A549 treated with RU486 at 1 μM for 4 hours (cell line): ENCODE measurements around the gene PCNX3. TPM values are rescaled to one million over a fixed set of nuclear protein-coding genes. Genes with fewer than 3 reads are reported as not detected.

ENCODE experiments used
- total RNA-seq: library from RNA; stranded (reverse); fragments of 200-300 nt; extraction: Qiagen RNA extraction; gene quantifications from 5 replicates; pipeline ENCODE4 v1.2.3, GENCODE V29; 2022; ENCODE audit warnings: low read depth

The PCNX3 gene
- 24.0 to 39.4 TPM (median 33.5 TPM) in 5 replicates for total RNA-seq

GRCh38 chr11:65615229-65615949 is at the start of gene PCNX3:
Gene PCNX3, plus strand, starts transcription at chr11:65615776. Its CDS starts 536 bp downstream, at chr11:65616312.

GRCh38 chr11:65569973-65570918 is 45.3 kb upstream of the PCNX3 start, which contains the start of gene ZNRD2:
Gene ZNRD2, plus strand, starts transcription at chr11:65570477. Its CDS starts 15 bp downstream, at chr11:65570492.

DNA sequence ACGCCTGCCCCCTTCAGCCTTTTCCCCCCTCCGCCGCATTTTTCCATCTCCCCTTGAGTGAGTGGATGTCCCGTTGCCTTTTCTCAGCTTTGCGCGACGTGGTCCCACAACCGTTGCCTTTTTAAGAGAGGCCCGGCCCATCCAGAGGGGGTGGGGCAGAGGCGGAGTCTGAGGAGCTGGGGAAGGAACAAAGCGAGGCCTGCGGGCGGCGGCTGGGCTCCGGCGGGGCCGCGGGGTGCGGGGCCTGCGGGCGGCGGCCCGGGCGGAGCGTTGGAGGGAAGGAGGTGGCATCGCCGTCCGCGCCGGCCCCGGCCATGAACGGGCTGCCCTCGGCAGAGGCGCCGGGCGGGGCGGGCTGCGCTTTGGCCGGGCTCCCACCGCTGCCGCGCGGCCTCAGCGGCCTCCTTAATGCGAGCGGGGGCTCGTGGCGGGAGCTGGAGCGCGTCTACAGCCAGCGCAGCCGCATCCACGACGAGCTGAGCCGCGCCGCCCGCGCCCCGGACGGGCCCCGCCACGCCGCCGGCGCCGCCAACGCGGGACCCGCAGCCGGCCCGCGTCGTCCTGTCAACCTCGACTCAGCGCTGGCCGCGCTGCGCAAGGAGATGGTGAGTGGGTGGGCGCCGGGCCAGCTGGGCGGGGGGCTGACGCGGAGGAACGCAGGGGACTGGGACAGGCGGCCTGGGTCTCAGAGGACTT is 43.1 kb upstream of the PCNX3 start, which contains the start of gene FAM89B:
Gene FAM89B, plus strand, starts transcription at position 183 of the 696 bp plus-strand sequence. Its CDS starts 132 bp downstream, at position 315.

DNA sequence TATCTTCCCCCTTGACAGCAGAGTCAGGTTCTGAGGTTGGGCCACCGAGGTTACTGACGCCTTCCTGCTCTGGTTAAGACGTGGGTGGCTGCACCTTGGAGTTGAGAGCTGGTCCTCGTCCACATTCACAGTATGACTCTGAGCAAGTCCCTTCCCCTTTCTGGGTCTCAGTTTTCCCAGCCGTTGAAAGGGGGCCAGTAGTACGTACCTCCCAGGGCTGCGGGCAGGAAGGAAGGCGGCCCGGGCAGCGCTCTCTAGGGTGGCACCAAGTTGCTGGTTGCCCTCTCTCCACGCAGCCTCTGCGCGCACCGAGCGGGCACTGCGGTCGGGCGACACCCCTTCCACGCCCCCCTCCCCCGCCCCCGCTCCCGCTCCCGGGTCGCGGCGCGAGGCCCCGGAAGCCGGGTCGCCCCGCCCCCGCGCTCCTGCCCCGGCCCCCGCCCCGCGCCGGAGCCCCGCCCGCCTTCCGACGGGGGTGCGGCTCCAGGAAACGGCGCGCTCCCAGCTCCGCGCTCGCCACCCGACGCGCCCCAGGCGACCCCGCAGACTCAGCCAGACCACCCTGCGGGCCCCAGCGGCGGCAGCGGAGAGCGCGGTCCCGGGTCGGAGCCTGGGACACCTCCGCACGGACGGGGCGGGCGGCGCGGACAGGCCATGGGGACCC is 39.9 kb upstream of the PCNX3 start, which contains the start of gene EHBP1L1:
Gene EHBP1L1, plus strand, starts transcription at position 486 of the 664 bp plus-strand sequence. CDS start 250 bp downstream, outside the sequence.

DNA sequence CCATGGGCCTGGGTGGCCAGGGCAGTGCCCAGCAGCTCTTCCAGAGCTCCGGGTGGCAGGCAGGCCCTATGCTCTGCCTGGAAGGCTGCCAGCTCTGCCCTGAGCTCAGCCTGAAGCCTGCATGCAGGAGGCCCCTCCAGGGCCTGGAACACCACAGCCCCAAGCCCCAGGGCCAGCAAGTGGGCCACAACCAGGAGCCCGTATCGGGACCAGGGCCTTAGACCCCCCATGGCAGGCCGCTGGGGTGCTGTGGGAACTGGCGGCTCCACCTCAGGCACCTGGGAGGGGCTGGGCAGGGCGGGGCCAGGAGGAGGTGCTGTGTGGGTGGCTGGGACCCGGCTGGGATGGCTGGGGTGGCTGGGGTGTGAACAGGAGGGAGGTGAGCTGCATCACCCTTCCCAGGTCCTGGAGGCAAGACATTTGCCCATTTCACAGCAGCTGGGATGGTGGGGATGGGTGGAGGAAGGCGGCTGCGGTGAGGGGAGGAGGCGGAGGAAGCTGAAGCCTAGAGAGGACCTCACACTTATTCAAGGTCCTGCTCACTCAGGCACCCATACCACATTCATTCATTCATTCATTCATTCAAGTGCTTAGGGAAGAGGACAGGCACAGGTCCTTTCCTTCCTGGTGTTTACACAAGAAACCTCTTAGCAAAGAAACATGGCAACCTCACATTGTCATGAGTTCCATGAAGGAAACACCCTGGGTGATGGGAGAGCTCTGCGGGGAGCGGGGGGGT is 19.9 kb upstream of the PCNX3 start, which contains the start of gene KCNK7:
Gene KCNK7, minus strand, starts transcription at position 258 of the 739 bp plus-strand sequence. Its CDS starts 28 bp downstream, at position 230.

GRCh38 chr11:65637794-65638419 is 22.3 kb downstream of the PCNX3 start, which contains the start of gene SIPA1:
Gene SIPA1, plus strand, starts transcription at chr11:65638101. Its CDS starts 2,821 bp downstream, at chr11:65640922.

DNA sequence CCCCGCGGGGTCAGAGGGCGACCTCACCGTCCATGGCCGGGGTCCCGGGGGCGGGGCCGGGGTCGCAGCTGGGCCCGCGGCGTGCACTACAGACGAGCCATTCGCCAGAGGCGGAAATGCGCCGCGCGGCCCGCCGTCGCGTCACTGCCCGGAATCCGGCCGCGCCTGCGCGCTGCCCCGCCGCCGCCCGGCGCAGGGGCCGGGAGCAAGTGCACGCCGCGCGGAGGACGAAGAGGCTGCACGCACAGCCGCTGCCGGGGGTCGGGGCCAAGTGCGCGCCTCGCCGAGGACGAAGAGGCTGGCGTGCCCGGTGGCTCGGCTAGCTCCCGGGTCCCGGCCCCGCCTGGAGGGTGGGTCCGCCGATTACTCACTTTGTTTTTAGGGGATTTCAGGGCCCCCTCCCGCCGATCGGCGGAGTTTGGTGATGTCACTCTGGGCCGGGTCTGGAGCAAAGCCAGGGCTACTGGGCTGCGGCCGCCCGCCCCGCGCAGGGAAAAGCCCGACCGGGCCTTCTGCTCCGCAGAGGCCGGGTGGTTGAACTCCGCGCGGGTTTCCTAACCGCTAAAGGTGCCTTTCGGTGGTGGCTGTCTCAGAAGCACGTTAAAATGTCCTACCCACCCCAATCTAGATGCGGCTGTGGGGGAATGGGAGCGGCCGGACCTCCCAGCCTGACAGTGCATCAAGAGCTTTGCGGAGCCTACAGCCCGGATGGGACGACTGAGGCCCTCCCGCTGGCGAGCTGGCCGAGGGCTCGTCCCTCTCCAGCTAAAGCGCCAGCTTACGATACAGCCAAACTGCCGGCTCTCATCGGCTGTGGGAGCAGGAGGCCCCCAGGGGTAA is 47.4 kb downstream of the PCNX3 start, which contains the start of gene RELA:
Gene RELA, minus strand, starts transcription at position 118 of the 840 bp plus-strand sequence. Its CDS starts 84 bp downstream, at position 34.

Other genes with a start within 250 kb of the PCNX3 start
- 9.8 to 12.9 TPM (median 10.9 TPM) in 5 replicates for gene SLC25A45, start 233.1 kb upstream of the PCNX3 start, total RNA-seq
- gene FRMD8, start 229.1 kb upstream of the PCNX3 start, total RNA-seq = 38.6 to 57.7 TPM (median 48.3 TPM) in 5 replicates
- gene NEAT1, start 193.0 kb upstream of the PCNX3 start, total RNA-seq = 119 to 272 TPM (median 214 TPM) in 5 replicates
- 26.0 to 79.2 TPM (median 71.5 TPM) in 5 replicates for gene MALAT1, start 116.7 kb upstream of the PCNX3 start, total RNA-seq
- gene SCYL1, start 90.7 kb upstream of the PCNX3 start, total RNA-seq = 41.8 to 64.0 TPM (median 60.8 TPM) in 5 replicates
- gene LTBP3, start 57.4 kb upstream of the PCNX3 start, total RNA-seq = 89.5 to 139 TPM (median 115 TPM) in 5 replicates
- 68.9 to 82.1 TPM (median 80.4 TPM) in 5 replicates for gene ZNRD2, start 45.3 kb upstream of the PCNX3 start, total RNA-seq
- gene FAM89B, start 43.2 kb upstream of the PCNX3 start, total RNA-seq = 27.5 to 57.1 TPM (median 48.3 TPM) in 5 replicates
- gene EHBP1L1, start 39.7 kb upstream of the PCNX3 start, total RNA-seq = 26.8 to 46.1 TPM (median 41.0 TPM) in 5 replicates
- gene KCNK7, start 20.0 kb upstream of the PCNX3 start, total RNA-seq = 0.21 to 1.4 TPM (median 0.57 TPM) in 5 replicates
- gene MAP3K11, start 1.6 kb upstream of the PCNX3 start, total RNA-seq = 37.5 to 55.8 TPM (median 50.4 TPM) in 5 replicates
- 9.2 to 21.6 TPM (median 19.1 TPM) in 5 replicates for gene SIPA1, start 22.3 kb downstream of the PCNX3 start, total RNA-seq
- gene RELA, start 47.1 kb downstream of the PCNX3 start, total RNA-seq = 68.9 to 82.9 TPM (median 82.0 TPM) in 5 replicates
- gene KAT5, start 96.5 kb downstream of the PCNX3 start, total RNA-seq = 41.0 to 55.2 TPM (median 52.3 TPM) in 5 replicates
- 29.2 to 51.2 TPM (median 48.8 TPM) in 5 replicates for gene RNASEH2C, start 105.0 kb downstream of the PCNX3 start, total RNA-seq
- 7.8 to 13.4 TPM (median 10.6 TPM) in 5 replicates for gene AP5B1, start 165.2 kb downstream of the PCNX3 start, total RNA-seq
- gene OVOL1, start 171.3 kb downstream of the PCNX3 start, total RNA-seq = 0.06 to 0.10 TPM (median 0.07 TPM) in 3 of 5 replicates, not detected in the others
- gene SNX32, start 218.2 kb downstream of the PCNX3 start, total RNA-seq = 0.07 TPM in 1 of 5 replicates, not detected in the others
- 1,909 to 2,425 TPM (median 2,217 TPM) in 5 replicates for gene CFL1, start 242.4 kb downstream of the PCNX3 start, total RNA-seq
- gene MUS81, start 244.7 kb downstream of the PCNX3 start, total RNA-seq = 20.6 to 33.6 TPM (median 31.0 TPM) in 5 replicates